ENCODE measurements around the gene SPIRE2.

Gene SPIRE2

GRCh38 chr16:89915303-89916232 lies 87.3 kb downstream of the SPIRE2 start:
- DNase-seq, result no peak

DNA sequence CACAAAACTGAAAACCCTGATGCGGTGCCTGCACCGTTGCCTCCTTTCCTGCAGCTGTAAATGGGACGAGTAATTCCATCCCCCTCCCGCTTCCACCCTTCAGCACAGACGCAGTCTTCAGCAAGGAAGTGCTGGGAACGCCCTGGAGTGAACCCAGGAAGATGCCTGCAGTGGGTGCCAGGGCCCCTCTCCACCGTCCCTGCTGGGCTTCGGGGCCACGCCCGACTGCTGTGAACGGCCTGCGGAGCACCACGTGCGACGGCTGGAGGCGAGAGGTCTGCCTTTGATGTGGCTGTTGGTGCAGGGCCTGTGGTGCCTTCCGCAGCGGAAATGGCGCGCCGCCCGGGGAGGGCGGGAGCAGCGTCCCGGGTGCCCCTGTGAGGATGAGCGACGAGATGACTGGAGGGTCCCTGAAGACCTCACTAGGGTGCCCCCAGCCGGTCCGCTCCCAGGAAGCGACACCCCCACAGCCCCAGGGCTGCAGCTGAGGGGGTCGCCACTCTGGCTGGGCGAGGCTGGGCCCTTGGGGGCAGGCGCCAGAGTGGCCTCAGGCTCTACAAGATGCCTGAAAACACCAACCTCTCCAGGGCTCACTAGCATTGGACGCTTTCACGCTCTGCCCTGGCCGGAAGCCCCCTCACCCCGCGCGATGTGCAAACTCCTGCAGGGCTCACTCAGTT lies 89.6 kb downstream of the SPIRE2 start:
- peak; percentile 76 for DNase-seq

GRCh38 chr16:89918453-89919347 lies 90.4 kb downstream of the SPIRE2 start, which contains the start of gene MC1R:
MC1R (plus strand) TSS chr16:89918862; CDS start chr16:89919259, 397 bp downstream.
- DNase-seq, result no peak

DNA sequence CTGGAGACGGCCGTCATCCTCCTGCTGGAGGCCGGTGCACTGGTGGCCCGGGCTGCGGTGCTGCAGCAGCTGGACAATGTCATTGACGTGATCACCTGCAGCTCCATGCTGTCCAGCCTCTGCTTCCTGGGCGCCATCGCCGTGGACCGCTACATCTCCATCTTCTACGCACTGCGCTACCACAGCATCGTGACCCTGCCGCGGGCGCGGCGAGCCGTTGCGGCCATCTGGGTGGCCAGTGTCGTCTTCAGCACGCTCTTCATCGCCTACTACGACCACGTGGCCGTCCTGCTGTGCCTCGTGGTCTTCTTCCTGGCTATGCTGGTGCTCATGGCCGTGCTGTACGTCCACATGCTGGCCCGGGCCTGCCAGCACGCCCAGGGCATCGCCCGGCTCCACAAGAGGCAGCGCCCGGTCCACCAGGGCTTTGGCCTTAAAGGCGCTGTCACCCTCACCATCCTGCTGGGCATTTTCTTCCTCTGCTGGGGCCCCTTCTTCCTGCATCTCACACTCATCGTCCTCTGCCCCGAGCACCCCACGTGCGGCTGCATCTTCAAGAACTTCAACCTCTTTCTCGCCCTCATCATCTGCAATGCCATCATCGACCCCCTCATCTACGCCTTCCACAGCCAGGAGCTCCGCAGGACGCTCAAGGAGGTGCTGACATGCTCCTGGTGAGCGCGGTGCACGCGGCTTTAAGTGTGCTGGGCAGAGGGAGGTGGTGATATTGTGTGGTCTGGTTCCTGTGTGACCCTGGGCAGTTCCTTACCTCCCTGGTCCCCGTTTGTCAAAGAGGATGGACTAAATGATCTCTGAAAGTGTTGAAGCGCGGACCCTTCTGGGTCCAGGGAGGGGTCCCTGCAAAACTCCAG lies 91.5 kb downstream of the SPIRE2 start:
- DNase-seq, result no peak

- no peak for DNase-seq
Measured at GRCh38 chr16:89920723-89921122, 92.4 kb downstream of the SPIRE2 start.

All from activated CD4-positive, CD25-positive, alpha-beta regulatory T cell treated with anti-CD3 and anti-CD28 coated beads, Interleukin-2, amount 50 U/mL, for 72 hours (primary cell).